AG09309 (cell line): Measurements from ENCODE around the gene PRDM10.
"Not testable (repeated sequence)": the region's sequence is repeated elsewhere in the genome, so short reads cannot be mapped to it uniquely, and the experiment has no call there.

Source experiments
- DNase-seq: peaks from one replicate; pipeline ENCODE4 v3.0.0-alpha.2; 2010; ENCODE audit warnings: low read depth
- H3K4me3 ChIP-seq: 2 replicates; pipeline ENCODE4 v1.5.1; 2011; ENCODE audit warnings: mild to moderate bottlenecking, low read depth, low read length, moderate library complexity; ENCODE audit not compliant: control insufficient read depth
- TF ChIP-seq, protein P1 (sequence below): IDR thresholded peaks from 2 replicates; pipeline ENCODE4 v1.5.1; 2011; ENCODE audit warnings: mild to moderate bottlenecking, low read depth, low read length, inconsistent platforms; ENCODE audit not compliant: insufficient read depth, control insufficient read depth; ENCODE audit errors: missing control alignments

PRDM10 gene

DNA sequence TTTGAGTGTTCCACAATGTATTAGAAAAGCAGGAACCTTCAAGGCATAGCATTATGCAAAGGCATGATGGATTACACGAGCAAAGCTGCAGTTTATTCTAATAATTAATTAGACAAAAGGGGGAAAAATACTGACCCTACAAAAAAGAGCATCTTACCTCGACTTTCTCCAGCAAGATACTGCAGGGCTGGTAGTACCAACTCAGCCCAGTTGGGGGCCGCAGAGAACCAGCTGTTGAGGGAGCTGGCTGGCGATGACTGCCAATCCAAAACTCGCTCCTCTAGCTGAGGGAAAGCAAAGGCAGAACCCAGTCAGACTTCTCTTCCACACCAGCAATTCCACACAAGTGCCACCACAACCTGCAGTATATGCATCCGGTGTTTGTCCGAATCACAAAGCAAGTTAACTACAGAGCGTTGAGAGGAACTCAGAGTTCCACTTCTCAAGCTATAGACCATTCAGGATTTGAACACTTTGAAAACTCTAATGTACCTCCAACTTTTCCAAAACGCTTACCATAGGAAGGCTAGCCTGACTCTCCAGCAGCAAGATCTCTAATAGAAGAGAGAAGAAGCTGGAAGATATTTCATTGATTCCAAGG is 121.0 kb downstream of the PRDM10 start:
- DNase-seq = no peak
- TF ChIP-seq, protein P1, sequence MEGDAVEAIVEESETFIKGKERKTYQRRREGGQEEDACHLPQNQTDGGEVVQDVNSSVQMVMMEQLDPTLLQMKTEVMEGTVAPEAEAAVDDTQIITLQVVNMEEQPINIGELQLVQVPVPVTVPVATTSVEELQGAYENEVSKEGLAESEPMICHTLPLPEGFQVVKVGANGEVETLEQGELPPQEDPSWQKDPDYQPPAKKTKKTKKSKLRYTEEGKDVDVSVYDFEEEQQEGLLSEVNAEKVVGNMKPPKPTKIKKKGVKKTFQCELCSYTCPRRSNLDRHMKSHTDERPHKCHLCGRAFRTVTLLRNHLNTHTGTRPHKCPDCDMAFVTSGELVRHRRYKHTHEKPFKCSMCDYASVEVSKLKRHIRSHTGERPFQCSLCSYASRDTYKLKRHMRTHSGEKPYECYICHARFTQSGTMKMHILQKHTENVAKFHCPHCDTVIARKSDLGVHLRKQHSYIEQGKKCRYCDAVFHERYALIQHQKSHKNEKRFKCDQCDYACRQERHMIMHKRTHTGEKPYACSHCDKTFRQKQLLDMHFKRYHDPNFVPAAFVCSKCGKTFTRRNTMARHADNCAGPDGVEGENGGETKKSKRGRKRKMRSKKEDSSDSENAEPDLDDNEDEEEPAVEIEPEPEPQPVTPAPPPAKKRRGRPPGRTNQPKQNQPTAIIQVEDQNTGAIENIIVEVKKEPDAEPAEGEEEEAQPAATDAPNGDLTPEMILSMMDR = peak; percentile 70
- no peak overlapping the region for H3K4me3 ChIP-seq

DNA sequence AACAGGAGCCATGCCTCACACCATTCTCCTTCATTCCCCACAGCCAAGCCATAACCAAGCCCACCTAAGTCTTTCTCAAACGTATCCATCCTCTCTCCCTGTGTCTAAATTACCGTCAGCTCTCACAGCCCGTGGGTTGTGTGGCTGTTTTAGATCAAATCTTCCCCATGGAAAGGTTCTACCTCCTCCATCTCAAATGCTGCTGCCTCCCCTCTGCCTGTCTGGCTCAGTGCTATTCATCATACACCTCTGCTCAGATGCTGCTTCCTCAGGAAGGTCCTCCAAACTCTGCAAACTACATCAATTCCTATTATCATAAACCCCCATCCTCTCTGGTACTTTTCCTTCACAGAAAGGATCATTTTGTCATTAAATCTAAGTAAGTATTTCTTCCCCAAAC is 122.3 kb downstream of the PRDM10 start:
- no peak for DNase-seq
- H3K4me3 ChIP-seq = no peak overlapping the region
- TF ChIP-seq, protein P1 = no peak

DNA sequence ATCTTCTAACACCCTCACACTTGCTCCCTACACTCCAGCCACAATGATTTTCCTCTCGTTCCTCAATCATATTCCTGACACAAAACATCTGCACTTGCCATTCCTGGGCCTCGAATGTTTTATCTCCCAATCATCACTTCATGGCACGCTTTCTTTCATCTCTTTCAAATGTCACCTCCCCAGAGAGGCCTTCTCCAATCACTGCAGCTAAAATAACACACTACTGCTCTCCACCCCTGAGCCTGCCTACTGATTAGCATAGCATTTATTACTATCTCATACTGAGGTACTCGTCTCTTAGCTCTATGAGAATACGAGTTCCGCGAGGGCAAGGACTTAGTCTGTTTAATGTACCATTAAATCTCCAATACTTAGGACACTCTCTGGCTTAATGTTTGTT is 130.7 kb downstream of the PRDM10 start:
- no peak for DNase-seq
- no peak overlapping the region for H3K4me3 ChIP-seq

DNA sequence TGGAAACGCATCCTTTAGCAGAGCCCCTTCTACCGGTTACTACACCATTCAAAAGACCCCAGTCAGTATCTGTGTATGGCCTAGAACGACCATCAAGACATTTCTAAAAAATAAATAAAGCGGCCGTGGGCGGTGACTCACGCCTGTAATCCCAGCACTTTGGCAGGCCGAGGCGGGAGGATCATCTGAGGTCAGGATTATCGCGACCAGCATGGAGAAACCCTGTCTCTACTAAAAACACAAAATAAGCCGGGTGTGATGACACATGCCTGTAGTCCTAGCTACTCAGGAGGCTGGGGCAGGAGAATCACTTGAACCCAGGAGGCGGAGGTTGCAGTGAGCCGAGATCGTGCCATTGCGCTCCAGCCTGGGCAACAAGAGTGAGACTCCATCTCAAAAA is 134.0 kb downstream of the PRDM10 start:
- H3K4me3 ChIP-seq, DNase-seq: not testable (repeated sequence)

More for the DNA sequence above, 130.7 kb downstream of the PRDM10 start:
- TF ChIP-seq, protein P1 = no peak

DNA sequence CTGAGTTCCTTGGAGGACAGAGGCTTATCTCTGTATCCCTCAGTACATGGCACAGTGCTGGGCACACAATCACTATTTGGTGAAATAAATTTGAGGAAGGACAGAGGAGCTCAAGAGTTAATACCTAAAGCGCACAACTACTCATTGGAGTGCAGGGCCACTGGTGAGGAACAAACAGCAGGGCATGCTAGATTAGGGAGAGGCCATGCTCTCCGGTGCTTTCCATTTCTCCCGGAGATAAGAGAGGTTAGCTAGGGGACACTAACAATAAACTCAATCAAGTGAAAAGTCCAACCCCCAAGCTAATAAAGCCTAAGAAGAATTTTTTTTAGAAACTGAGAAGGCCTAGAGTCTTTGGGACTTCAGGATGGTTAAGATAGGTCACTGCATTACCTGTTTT is 136.3 kb downstream of the PRDM10 start:
- H3K4me3 ChIP-seq = no peak overlapping the region
- no peak for DNase-seq

DNA sequence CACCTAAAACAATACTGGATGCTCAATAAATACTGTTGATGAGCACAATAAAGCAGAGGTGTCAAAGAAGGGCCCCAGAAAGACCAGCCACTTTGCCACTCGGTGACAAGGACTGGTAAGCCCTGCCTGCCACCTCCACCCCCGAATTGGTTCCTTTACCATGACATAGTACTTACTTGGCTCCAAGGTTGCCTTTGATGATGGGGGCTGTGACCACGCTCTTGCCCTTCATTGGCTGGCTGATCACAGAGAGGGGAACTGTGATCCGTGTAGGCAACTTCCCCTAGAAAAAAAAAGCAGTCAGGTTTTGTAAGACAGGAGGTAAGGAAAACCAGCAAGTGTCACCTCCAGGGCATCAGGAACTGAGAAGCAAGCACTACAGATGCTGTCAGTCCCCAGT is 136.9 kb downstream of the PRDM10 start:
- DNase-seq = no peak
- no peak overlapping the region for H3K4me3 ChIP-seq
- TF ChIP-seq, protein P1 = no peak

More for the DNA sequence above, 136.3 kb downstream of the PRDM10 start:
- TF ChIP-seq, protein P1 = no peak

DNA sequence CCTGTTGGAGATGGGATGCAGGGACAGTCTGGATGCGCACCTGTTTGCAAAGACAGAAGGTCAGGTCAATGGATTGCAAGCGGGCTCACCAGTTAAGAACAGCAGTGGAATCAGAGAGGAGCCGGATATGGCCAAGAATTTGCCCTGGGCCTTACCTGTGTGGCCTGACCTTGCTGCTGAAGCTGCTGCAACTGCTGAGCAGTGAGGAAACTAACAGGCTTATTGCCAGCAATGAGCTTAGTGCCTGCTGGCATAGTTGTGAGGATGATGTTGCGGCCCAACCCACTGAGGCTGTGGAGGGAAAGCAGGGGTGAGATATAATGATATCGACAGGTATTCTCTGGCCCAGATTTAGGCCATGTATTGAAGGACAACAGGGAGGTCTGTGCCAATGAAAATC is 137.8 kb downstream of the PRDM10 start:
- TF ChIP-seq, protein P1 = no peak
- no peak for DNase-seq
- no peak overlapping the region for H3K4me3 ChIP-seq
